Stimulated activated naive B cell treated with anti-CD40 and anti-IgM and Interleukin-4, amounts not matched to agents 10 μg/mL and 1 μg/mL and 100 μg/mL, for 72 hours (primary cell): ENCODE results near the gene PGP.

Source experiments
- ATAC-seq, 2 donors: fragments of 150-1000 bp; cut with Tn5 transposase; replicated peaks; 2 replicates each; pipeline ENCODE4 v1.10.0; 2021; ENCODE audit warnings: moderate library complexity in 1 of 2
- DNase-seq: peaks from one replicate; pipeline ENCODE4 v3.0.0; 2021
- H3K27ac Mint-ChIP-seq: one replicate; pipeline ENCODE4 v1.8.0; 2022; ENCODE audit warnings: mild to moderate bottlenecking, mixed read lengths
- H3K27me3 Mint-ChIP-seq, 2 donors: one replicate each; pipeline ENCODE4 v1.8.0; 2022; ENCODE audit warnings: mixed read lengths in 2 of 2
- H3K36me3 Mint-ChIP-seq, 2 donors: one replicate each; pipeline ENCODE4 v1.8.0; 2022; ENCODE audit warnings: mixed read lengths in 2 of 2, mild to moderate bottlenecking in 1 of 2
- H3K4me1 Mint-ChIP-seq, 2 donors: one replicate each; pipeline ENCODE4 v1.8.0; 2022; ENCODE audit warnings: mixed read lengths in 2 of 2, mild to moderate bottlenecking in 1 of 2
- H3K4me3 Mint-ChIP-seq, 2 donors: one replicate each; pipeline ENCODE4 v1.8.0; 2022; ENCODE audit warnings: mild to moderate bottlenecking in 2 of 2, mixed read lengths in 2 of 2, moderate library complexity in 1 of 2
- H3K9me3 Mint-ChIP-seq, 2 donors: one replicate each; pipeline ENCODE4 v1.8.0; 2022; ENCODE audit warnings: mixed read lengths in 2 of 2, mild to moderate bottlenecking in 1 of 2

Gene PGP

DNA sequence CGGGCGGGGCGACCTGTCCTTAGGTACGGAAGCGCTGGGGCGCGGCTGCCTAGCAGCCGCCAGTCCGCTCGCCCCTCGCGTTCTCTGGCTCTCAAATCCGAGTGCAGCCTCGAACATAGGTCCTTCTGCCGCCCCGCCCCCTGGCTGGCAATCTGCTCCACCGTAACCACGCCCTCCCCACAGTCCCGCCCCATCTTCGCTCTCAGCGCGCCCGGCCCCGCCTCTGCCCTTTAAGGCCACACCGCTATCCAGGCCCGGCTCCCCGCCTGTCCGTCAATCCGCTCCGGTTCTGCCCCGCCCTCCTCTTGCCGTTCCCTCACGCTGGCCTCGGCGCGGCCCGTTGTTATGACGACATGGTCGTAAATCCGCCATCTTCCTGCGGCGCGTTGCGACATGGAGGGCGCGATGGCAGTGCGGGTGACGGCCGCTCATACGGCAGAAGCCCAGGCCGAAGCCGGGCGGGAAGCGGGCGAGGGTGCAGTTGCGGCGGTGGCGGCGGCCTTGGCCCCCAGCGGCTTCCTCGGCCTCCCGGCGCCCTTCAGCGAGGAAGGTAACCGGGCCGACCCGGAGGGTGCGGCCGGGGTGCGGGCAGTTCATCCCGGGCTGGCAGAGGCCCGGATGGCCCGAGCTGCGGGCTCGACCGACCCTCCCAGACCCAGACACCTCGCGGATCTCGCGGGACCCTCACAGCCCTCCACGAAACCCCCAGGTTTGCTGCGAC is 8.7 kb upstream of the PGP start, which contains the start of gene E4F1:
TSS of gene E4F1 (plus strand) at position 371 of the 721 bp plus-strand sequence. CDS start at position 394, 23 bp downstream.
- Mint-ChIP-seq H3K27ac (peak within 1 kb of the TSS; percentile 89), H3K4me1 (peaks cover 10 to 27% of the 10 kb centered on the region in 2 donors), H3K27me3 (no peaks in the 10 kb centered on the region), H3K4me3 (peak within 1 kb of the TSS; percentile 86 to 91), H3K9me3 (no peaks in the 10 kb centered on the region), H3K36me3 (peaks cover 0 to 3% of the 10 kb centered on the region in 2 donors)
- ATAC-seq: peak; percentile 98
- DNase-seq: peak; percentile 99

DNA sequence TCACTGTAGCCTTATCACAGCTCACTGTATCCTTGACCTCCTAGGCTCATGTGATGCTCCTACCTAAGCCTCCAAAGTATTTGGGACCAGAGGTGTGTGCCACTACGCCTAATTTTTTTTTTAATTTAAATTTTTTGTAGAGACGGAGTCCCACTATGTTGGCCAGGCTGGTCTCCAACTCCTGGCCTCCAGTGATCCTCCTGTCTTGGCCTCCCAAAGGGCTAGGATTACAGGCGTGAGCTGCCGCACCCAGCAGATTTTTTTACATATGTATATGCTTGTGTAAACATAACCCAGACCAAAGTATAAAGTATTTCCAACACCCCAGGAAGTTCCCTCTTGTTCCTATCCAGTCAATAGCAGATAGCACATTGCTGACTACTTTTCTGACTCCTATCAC is 1.7 kb upstream of the PGP start:
- ATAC-seq: no peak
- H3K36me3 Mint-ChIP-seq: peaks cover 14 to 17% of the 10 kb centered on the region in 2 donors
- no peaks in the 10 kb centered on the region for H3K9me3 Mint-ChIP-seq
- no peaks in the 10 kb centered on the region for H3K27me3 Mint-ChIP-seq
- peak overlapping the region; percentile 87 to 89 for H3K4me3 Mint-ChIP-seq
- DNase-seq: no peak
- H3K4me1 Mint-ChIP-seq: peaks cover 14 to 22% of the 10 kb centered on the region in 2 donors
- H3K27ac Mint-ChIP-seq: peak overlapping the region; percentile 69

DNA sequence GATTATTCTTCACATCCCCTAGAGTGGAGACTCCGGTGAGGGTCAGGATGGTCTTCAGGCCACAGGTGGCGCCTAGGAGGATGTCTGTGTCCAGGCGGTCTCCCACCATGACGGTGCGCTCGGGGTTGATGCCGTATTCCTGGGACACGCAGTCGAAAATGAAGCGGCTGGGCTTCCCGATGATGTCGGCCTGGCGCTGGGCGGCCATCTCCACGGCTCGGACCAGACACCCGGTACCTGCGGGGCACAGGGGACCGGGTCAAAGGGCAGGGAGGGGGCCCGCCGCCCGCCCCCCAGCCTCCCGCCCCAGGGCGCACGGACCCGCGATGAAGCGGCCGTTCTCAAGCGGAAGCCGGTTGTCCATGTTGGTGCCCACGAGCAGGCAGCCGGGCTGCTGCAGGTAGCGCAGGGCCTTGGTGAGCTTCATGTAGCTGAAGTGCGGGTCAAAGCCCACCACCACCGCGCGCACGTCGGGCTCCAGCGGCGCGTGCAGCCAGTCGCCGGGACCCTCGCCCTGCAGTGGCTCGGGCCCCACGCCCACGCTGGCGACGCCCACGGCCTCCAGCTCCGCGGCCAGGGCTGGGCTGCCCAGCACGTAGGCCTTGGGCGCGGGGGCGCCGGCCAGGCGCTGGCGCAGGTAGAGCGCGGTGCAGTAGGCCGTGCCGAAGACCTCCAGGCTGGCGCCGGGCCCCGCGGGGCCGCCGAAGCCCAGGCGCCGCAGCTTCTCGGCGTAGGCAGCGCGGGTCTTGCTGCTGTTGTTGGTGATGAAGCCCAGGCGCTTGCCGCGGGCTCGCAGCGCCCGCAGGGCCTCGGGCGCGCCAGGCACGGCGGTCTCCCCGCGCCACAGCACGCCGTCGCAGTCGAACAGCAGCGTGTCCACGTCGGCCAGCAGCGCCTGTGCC is 572 bp downstream of the PGP start:
- H3K27me3 Mint-ChIP-seq: no peaks in the 10 kb centered on the region
- no peak for DNase-seq
- peaks cover 18 to 23% of the 10 kb centered on the region in 2 donors for H3K36me3 Mint-ChIP-seq
- peak; percentile 2 to 3 for ATAC-seq
- H3K27ac Mint-ChIP-seq: peak overlapping the region; percentile 76
- H3K4me3 Mint-ChIP-seq: peak overlapping the region; percentile 77 to 80
- peaks cover 17 to 26% of the 10 kb centered on the region in 2 donors for H3K4me1 Mint-ChIP-seq
- H3K9me3 Mint-ChIP-seq: no peaks in the 10 kb centered on the region

DNA sequence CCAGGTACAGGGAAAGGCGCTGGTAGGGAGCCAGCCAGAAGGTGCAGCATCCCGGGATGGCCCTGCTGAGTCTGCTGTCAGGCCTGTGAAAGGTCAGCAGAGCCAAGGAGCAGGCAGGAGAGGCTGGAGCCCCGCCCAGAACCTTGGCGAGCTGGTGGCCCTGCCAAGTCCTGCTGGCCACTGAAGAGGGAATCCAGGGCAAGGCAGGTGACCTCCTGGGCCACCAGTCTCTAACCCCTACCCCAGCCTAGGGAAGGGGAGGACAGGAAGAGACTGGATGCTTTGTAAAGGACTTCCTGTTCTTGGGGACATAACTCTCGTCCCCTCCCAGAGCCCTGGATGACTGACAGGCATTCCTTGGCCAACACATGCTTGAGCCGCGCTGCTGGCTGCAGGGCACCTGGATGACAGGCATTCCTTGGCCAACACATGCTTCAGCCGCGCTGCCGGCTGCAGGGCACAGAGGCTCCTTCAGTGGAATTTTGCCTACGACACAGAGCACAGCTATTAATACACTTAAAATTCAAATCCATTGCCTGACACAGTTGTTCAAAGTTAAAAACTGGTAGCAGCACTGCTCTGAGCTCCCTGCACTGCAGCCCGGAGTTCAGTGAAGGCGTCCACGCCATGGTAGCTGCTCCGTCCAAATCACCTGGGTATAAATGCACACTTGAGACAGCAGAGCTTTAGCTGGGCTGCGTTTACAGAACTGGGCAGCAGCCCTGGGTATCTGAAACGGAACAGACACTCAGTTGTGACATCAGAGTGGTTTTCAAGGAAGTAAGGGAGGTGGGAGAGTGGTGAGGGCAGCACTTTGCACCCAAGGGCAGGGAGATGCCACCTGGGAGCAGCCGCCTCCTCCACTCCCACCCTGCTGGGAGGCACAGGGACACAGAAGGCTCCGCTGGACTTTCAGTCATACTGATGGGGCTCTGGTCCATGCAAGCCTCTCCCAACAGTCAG is 2.0 kb downstream of the PGP start:
- H3K4me1 Mint-ChIP-seq: peaks cover 23 to 36% of the 10 kb centered on the region in 2 donors
- H3K9me3 Mint-ChIP-seq: no peaks in the 10 kb centered on the region
- DNase-seq (no peak), ATAC-seq (no peak)
- H3K27ac Mint-ChIP-seq: peak overlapping the region; percentile 76
- no peaks in the 10 kb centered on the region for H3K27me3 Mint-ChIP-seq
- H3K4me3 Mint-ChIP-seq: peak overlapping the region; percentile 77 to 80
- peaks cover 29 to 36% of the 10 kb centered on the region in 2 donors for H3K36me3 Mint-ChIP-seq

DNA sequence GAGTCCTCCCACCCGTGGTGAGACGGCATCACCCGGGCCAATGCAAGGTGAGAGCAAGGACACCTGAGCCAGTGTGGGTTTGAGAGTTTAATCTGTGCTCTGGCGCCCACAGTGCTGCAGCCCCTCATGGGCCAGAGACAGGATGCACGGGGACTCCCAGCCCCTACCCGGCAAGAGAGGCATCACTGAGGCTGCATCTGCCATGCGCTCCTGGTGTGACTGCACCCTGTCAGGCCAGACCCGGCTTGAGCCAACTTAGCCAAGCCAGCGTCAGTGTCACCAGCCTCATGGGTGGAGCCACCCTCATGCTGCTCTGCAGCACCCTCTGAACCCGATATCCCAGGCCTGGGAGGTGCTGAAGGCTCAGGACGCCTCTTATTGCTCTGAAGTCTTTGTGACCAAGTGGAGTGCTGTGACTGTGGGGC is 2.7 kb downstream of the PGP start:
- DNase-seq (no peak), ATAC-seq (no peak)
- Mint-ChIP-seq H3K9me3 (no peaks in the 10 kb centered on the region), H3K4me3 (peak overlapping the region; percentile 47 to 64), H3K36me3 (peaks cover 36 to 40% of the 10 kb centered on the region in 2 donors), H3K27me3 (no peaks in the 10 kb centered on the region), H3K27ac (peak overlapping the region; percentile 31), H3K4me1 (peaks cover 26 to 43% of the 10 kb centered on the region in 2 donors)

DNA sequence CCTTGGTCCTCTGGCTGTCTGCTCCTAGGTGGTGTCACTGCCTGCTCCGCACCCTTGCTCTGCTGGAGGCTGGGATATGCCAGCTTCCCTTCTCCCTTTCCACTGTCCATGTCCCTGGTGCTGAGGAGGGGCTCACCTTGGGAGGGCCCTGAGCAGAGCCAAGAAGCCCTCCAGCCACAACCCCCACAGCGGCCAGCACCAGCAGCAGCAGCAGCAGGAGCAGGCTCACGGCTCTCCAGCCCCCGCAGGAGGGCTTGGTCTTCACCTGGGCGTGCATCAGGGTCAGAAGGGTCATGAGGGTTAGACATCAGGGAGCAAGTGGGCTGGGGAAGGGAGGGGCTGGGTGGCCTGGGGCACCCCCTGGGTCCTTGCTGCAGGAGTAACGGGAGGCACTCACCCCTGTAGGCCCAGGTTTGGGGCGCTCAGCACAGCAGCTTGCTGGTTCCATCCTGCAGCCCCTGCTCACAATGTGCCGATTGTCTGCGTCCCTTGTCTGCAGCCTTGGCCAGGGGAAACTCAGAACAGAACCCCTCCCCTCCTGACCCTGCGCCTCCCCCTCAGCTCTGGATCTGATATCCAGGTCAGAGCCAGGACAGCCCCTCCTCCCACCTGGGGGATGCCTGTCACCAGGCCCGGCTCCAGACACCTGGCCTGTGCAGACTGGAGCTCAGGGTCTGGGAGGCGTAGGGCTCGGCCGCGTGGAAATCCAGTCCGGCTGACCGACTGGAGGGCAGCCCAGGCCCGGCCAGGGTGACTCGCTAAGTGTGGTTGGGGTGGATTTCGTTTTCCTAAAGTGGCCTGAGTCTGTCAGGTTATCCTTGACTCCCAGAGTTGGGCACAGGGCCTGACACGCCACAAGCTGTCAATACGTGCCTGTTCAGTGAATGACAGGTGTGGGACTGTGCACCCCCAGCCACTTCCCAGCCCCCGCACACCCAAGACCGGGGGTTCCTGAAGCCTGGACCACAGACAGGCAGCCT is 4.0 kb downstream of the PGP start, which contains the start of gene BRICD5:
TSS of gene BRICD5 (minus strand) at position 478 of the 980 bp plus-strand sequence. CDS start at position 448, 30 bp downstream.
- H3K27me3 Mint-ChIP-seq: no peaks in the 10 kb centered on the region
- H3K4me3 Mint-ChIP-seq: peak within 1 kb of the TSS in 1 of 2 donors; percentile 1
- H3K27ac Mint-ChIP-seq: no peak within 1 kb of the TSS
- peaks cover 29 to 54% of the 10 kb centered on the region in 2 donors for H3K4me1 Mint-ChIP-seq
- ATAC-seq (no peak), DNase-seq (no peak)
- H3K9me3 Mint-ChIP-seq: no peaks in the 10 kb centered on the region
- peaks cover 40 to 44% of the 10 kb centered on the region in 2 donors for H3K36me3 Mint-ChIP-seq

DNA sequence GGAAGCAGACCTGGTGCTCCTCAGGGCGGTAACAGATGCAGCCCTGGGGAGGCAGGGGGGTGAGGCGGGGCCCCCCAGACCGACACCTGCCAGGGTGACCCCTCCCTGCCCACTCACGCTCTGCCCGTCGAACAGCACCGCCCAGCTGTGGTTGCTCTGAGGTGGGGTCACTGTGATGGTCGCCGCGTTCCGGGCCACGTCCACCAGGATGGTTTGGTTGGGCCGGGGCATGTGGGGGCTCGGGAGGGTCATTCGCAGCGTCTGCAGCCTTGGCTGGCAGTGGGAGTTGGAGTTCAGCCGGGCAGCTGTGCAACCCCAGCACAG is 4.7 kb downstream of the PGP start:
- H3K4me3 Mint-ChIP-seq: peak overlapping the region in 1 of 2 donors; percentile 1
- no peak overlapping the region for H3K27ac Mint-ChIP-seq
- no peak for DNase-seq
- H3K9me3 Mint-ChIP-seq: no peaks in the 10 kb centered on the region
- no peak for ATAC-seq
- peaks cover 29 to 54% of the 10 kb centered on the region in 2 donors for H3K4me1 Mint-ChIP-seq
- no peaks in the 10 kb centered on the region for H3K27me3 Mint-ChIP-seq
- peaks cover 40 to 44% of the 10 kb centered on the region in 2 donors for H3K36me3 Mint-ChIP-seq

DNA sequence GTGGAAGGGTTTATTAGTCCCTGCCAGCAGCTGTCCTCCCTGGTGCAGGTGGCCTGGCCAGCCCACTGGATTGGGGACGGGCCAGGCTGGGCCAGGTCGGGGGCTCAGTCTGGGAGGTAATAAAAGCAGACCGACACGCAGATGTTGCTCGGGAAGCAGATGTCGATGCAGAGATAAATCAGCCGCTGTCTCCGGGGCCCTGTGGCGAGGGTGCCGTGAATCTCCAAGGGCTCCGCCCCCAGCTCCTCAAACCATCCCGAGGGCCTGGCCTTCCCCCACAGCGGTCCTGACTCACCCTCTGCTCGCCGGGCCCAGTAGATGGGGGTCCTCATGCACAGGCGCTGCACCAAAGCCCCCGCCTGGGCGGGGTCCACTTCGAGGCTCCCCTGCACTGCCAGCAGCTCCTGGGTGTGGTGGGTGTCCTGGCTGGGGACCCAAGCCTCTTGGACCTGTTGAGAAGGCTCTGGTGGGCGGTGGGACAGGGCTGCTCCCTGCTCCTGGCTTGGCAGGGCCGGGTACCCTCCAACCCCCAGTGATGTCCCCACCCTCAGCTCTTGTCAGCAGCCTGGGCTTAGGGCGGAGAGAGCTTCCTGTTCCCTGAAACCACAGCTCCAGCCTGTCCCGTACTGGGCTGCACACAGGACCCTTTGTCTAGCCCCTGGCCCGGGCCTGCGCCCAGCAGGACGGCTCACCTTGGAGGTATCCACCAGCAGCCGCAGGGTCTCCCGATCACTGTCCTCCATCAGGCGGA is 5.2 kb downstream of the PGP start:
- DNase-seq (no peak), ATAC-seq (no peak)
- no peaks in the 10 kb centered on the region for H3K9me3 Mint-ChIP-seq
- H3K27ac Mint-ChIP-seq: no peak overlapping the region
- peaks cover 31 to 58% of the 10 kb centered on the region in 2 donors for H3K4me1 Mint-ChIP-seq
- no peak overlapping the region for H3K4me3 Mint-ChIP-seq
- H3K36me3 Mint-ChIP-seq: peaks cover 40 to 44% of the 10 kb centered on the region in 2 donors
- H3K27me3 Mint-ChIP-seq: no peaks in the 10 kb centered on the region

DNA sequence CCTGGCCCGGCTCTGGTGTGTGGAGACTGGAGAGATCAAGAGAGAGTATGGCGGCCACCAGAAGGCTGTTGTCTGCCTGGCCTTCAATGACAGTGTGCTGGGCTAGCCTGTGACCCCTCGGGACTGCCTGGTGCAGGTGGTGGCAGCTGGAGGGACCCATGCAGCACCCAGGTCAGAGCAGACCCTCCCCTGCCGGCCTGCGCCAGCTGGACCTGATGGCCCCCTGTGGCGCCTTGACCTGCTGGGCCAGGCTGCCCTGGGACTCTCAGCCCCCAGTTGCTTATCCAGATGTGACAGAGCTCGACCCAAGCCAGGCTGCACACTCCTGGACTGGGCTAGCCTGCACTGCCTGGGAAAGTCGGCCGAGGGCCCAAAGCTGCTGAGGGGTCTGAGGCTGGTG is 5.9 kb downstream of the PGP start:
- no peaks in the 10 kb centered on the region for H3K9me3 Mint-ChIP-seq
- H3K27ac Mint-ChIP-seq: no peak overlapping the region
- H3K4me1 Mint-ChIP-seq: peaks cover 33 to 62% of the 10 kb centered on the region in 2 donors
- peaks cover 40 to 44% of the 10 kb centered on the region in 2 donors for H3K36me3 Mint-ChIP-seq
- H3K4me3 Mint-ChIP-seq: no peak overlapping the region
- DNase-seq: no peak
- H3K27me3 Mint-ChIP-seq: no peaks in the 10 kb centered on the region
- no peak for ATAC-seq

DNA sequence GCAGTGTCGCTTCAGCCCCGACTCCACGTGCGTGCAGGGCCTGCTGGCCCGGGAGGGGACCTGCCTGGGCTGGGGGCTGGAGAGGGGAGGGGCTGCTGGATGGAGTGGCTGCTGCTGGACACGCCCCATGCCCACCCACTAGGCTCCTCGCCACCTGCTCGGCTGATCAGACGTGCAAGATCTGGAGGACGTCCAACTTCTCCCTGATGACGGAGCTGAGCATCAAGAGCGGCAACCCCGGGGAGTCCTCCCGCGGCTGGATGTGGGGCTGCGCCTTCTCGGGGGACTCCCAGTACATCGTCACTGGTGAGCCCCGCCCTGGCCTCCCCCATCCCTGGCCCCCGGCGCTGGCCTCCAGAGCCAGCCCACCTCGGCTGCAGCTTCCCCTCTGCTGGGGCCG is 6.3 kb downstream of the PGP start:
- H3K4me3 Mint-ChIP-seq: peak overlapping the region in 1 of 2 donors; percentile 78
- H3K36me3 Mint-ChIP-seq: peaks cover 39 to 40% of the 10 kb centered on the region in 2 donors

DNA sequence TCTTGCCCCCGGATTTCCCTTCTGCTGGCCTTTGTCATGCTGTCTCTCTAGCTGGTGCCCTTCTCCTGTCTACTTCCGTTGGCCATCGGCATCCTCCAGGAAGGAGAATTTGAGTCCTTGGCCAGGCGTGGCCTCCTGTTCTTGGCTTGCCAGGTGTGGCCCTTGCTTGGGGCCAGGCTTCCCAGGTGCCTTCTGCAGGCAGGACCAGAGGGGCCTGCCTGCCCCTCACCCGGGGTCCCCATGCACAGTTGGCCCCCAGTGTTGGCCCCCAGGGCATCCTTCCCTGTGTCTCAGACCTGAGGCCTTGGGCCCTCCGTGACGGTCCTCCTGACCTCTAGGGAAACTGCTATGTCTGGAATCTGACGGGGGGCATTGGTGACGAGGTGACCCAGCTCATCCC is 6.8 kb downstream of the PGP start:
- Mint-ChIP-seq H3K27me3 (no peaks in the 10 kb centered on the region), H3K4me1 (peaks cover 33 to 53% of the 10 kb centered on the region in 2 donors), H3K27ac (peak overlapping the region; percentile 16), H3K36me3 (peaks cover 37 to 38% of the 10 kb centered on the region in 2 donors), H3K4me3 (peak overlapping the region; percentile 73 to 78), H3K9me3 (no peaks in the 10 kb centered on the region)
- DNase-seq (no peak), ATAC-seq (no peak)

More for the DNA sequence above, 6.3 kb downstream of the PGP start:
- peaks cover 36 to 58% of the 10 kb centered on the region in 2 donors for H3K4me1 Mint-ChIP-seq
- DNase-seq (no peak), ATAC-seq (no peak)
- H3K27ac Mint-ChIP-seq: no peak overlapping the region
- H3K9me3 Mint-ChIP-seq: no peaks in the 10 kb centered on the region
- H3K27me3 Mint-ChIP-seq: no peaks in the 10 kb centered on the region

DNA sequence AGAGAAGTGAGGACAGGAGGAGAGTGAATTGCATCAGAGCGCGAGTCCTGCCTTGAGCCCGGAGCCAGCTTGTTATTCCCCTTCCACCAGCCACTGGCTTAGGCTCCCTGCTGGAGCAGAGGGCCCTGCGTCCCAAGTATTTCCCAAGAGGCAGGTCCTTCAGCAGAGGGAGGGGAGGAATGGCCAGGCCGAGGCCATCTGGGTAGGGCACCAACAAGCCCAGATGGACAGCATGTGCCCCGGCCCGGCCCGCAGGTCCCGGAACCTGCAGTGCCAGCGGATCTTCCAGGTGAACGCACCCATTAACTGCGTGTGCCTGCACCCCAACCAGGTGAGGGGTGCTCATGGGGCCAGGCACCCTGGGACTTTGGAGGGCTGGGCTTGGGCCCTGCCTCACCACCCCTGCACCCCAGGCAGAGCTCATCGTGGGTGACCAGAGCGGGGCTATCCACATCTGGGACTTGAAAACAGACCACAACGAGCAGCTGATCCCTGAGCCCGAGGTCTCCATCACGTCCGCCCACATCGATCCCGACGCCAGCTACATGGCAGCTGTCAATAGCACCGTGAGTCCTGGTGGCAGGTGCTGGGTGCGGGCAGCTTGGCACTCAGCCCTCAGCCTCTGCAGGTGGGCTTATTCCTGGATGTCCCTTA is 7.7 kb downstream of the PGP start:
- DNase-seq (no peak), ATAC-seq (no peak)
- Mint-ChIP-seq H3K9me3 (no peaks in the 10 kb centered on the region), H3K27ac (peak overlapping the region; percentile 88), H3K36me3 (peaks cover 30 to 33% of the 10 kb centered on the region in 2 donors), H3K4me1 (peaks cover 27 to 44% of the 10 kb centered on the region in 2 donors), H3K4me3 (peak overlapping the region; percentile 82 to 91), H3K27me3 (peaks cover 0 to 7% of the 10 kb centered on the region in 2 donors)
